H1 (cell line): ENCODE data around the gene STEAP2. TPM values are rescaled to one million over a fixed set of nuclear protein-coding genes. Genes with fewer than 3 reads are reported as not detected.

Experiments
- CTCF ChIA-PET: fragments of 300-600 bp; sonication (Branson Sonifier 250); formaldehyde crosslinking; loops from one replicate; lab custom pipeline; 2021; ENCODE audit not compliant: partially characterized antibody; lab: Charles Lee
- POLR2A ChIA-PET: fragments of 300-600 bp; sonication (Branson Sonifier 250); formaldehyde crosslinking; loops from one replicate; lab custom pipeline; 2021; ENCODE audit warnings: inconsistent platforms; ENCODE audit not compliant: partially characterized antibody; lab: Charles Lee
- DNase-seq, 2 experiments: peaks; one replicate each; pipeline versions ENCODE4 v3.0.0 to v3.0.0-alpha.2; 2010 to 2022; ENCODE audit warnings: low spot score in 2 of 2, low read depth in 1 of 2, mixed read lengths in 1 of 2
- FAIRE-seq: peaks from 2 replicates; lab custom pipeline; 2011; peaks lifted over from hg19 to GRCh38; lab: Jason Lieb, UNC
- H2AFZ ChIP-seq: 2 replicates; pipeline ENCODE4 v1.8.1; 2012; ENCODE audit warnings: low read length, inconsistent platforms
- H2AK5ac ChIP-seq: 2 replicates; pipeline ENCODE4 v1.6.1; 2013; ENCODE audit warnings: low read depth, low read length
- H2BK120ac ChIP-seq: replicated peaks from 2 replicates; pipeline ENCODE3; 2013; ENCODE audit warnings: low read depth, low read length, inconsistent platforms
- H2BK12ac ChIP-seq: 2 replicates; pipeline ENCODE4 v1.6.1; 2013; ENCODE audit warnings: low read depth, low read length
- H2BK15ac ChIP-seq: 2 replicates; pipeline ENCODE4 v1.6.1; 2013; ENCODE audit warnings: low read length
- H2BK20ac ChIP-seq: 2 replicates; pipeline ENCODE4 v1.6.1; 2013; ENCODE audit warnings: low read length
- H2BK5ac ChIP-seq: 2 replicates; pipeline ENCODE4 v1.6.1; 2013; ENCODE audit warnings: low read depth, low read length
- H3K14ac ChIP-seq: 2 replicates; pipeline ENCODE4 v1.6.1; 2013; ENCODE audit warnings: inconsistent platforms; ENCODE audit not compliant: insufficient read length
- H3K18ac ChIP-seq: 2 replicates; pipeline ENCODE4 v1.6.1; 2013; ENCODE audit warnings: low read length; ENCODE audit errors: extremely low read depth
- H3K23ac ChIP-seq: 2 replicates; pipeline ENCODE4 v1.6.1; 2013; ENCODE audit warnings: inconsistent platforms; ENCODE audit not compliant: insufficient read length
- H3K23me2 ChIP-seq: 2 replicates; pipeline ENCODE4 v1.6.1; 2013; ENCODE audit warnings: low read depth, low read length
- H3K27ac ChIP-seq: 2 replicates; pipeline ENCODE4 v1.6.1; 2011; ENCODE audit warnings: low read depth, low read length, inconsistent platforms
- H3K27me3 ChIP-seq, 4 experiments: replicated peaks in 1 of 4; 1 replicate in 1 of 4; 2 replicates in 3 of 4; pipeline versions ENCODE4 v1.6.1 to v1.8.1; 2011 to 2013; ENCODE audit warnings: low read length in 3 of 4, mild to moderate bottlenecking in 3 of 4, inconsistent platforms in 2 of 4, mixed read lengths in 2 of 4, moderate library complexity in 1 of 4; ENCODE audit not compliant: control insufficient read depth in 3 of 4, insufficient read depth in 3 of 4; ENCODE audit errors: extremely low read depth in 1 of 4
- H3K36me3 ChIP-seq, 4 experiments: 2 replicates each; pipeline versions ENCODE4 v1.6.1 to v1.8.1; 2011 to 2013; ENCODE audit warnings: mild to moderate bottlenecking in 4 of 4, low read length in 3 of 4, moderate library complexity in 2 of 4, control low read depth in 1 of 4, inconsistent platforms in 1 of 4; ENCODE audit not compliant: insufficient read depth in 4 of 4, control insufficient read depth in 2 of 4
- H3K4ac ChIP-seq: replicated peaks from 2 replicates; pipeline ENCODE3; 2013; ENCODE audit warnings: low read length, low read depth, mixed read lengths, inconsistent platforms; ENCODE audit not compliant: insufficient read length
- H3K4me1 ChIP-seq, 4 experiments: replicated peaks in 1 of 4; 1 replicate in 1 of 4; 2 replicates in 3 of 4; pipeline versions ENCODE4 v1.6.1 to v1.8.1; 2011 to 2013; ENCODE audit warnings: low read length in 3 of 4, inconsistent platforms in 2 of 4, mixed read lengths in 1 of 4; ENCODE audit not compliant: insufficient read depth in 4 of 4, control insufficient read depth in 3 of 4
- H3K4me2 ChIP-seq, 2 experiments: 2 replicates each; pipeline versions ENCODE4 v1.6.1 to v1.8.1; 2011 to 2013; ENCODE audit warnings: low read depth in 2 of 2, low read length in 2 of 2, control low read depth in 1 of 2, inconsistent platforms in 1 of 2, mild to moderate bottlenecking in 1 of 2; ENCODE audit not compliant: insufficient read depth in 1 of 2
- H3K4me3 ChIP-seq, 4 experiments: fragments of 200-600, 300-600 bp in 1 of 4; sonication (generic), shearing (Covaris generic), sonication (Bioruptor Twin) in 1 of 4; 2 replicates each; pipeline versions ENCODE4 v1.5.1 to v1.8.1; 2011 to 2016; ENCODE audit warnings: low read length in 4 of 4, low read depth in 3 of 4, control low read depth in 2 of 4, inconsistent platforms in 2 of 4, mild to moderate bottlenecking in 2 of 4, mixed read lengths in 1 of 4, moderate library complexity in 1 of 4; ENCODE audit not compliant: insufficient read depth in 2 of 4; ENCODE audit errors: extremely low read depth in 1 of 4
- H3K56ac ChIP-seq: replicated peaks from 2 replicates; pipeline ENCODE3; 2013; ENCODE audit warnings: low read depth, mild to moderate bottlenecking, mixed read lengths, low read length, inconsistent platforms; ENCODE audit not compliant: insufficient read length
- H3K79me1 ChIP-seq: 2 replicates; pipeline ENCODE4 v1.6.1; 2013; ENCODE audit warnings: low read depth, low read length, control low read depth
- H3K79me2 ChIP-seq, 2 experiments: 2 replicates each; pipeline versions ENCODE4 v1.6.1 to v1.8.1; 2012 to 2013; ENCODE audit warnings: low read length in 2 of 2, mild to moderate bottlenecking in 2 of 2, inconsistent platforms in 1 of 2; ENCODE audit not compliant: insufficient read depth in 2 of 2, control insufficient read depth in 1 of 2
- H3K9ac ChIP-seq, 4 experiments: replicated peaks in 1 of 4; 1 replicate in 1 of 4; 2 replicates in 3 of 4; pipeline versions ENCODE4 v1.6.1 to v1.8.1; 2011 to 2013; ENCODE audit warnings: low read depth in 3 of 4, low read length in 3 of 4, control low read depth in 2 of 4, mild to moderate bottlenecking in 2 of 4, moderate library complexity in 2 of 4, inconsistent platforms in 1 of 4; ENCODE audit errors: extremely low read depth in 1 of 4
- H3K9me3 ChIP-seq, 2 experiments: 2 replicates each; pipeline versions ENCODE4 v1.6.1 to v1.8.1; 2012 to 2013; ENCODE audit warnings: mild to moderate bottlenecking in 2 of 2, moderate library complexity in 2 of 2, control low read depth in 1 of 2, inconsistent platforms in 1 of 2, low read depth in 1 of 2, low read length in 1 of 2, mixed read lengths in 1 of 2; ENCODE audit not compliant: insufficient read depth in 2 of 2
- H4K20me1 ChIP-seq, 2 experiments: replicated peaks in 1 of 2; 2 replicates each; pipeline versions ENCODE3 to v1.8.1; 2011 to 2013; ENCODE audit warnings: inconsistent platforms in 2 of 2, low read length in 2 of 2, mild to moderate bottlenecking in 1 of 2; ENCODE audit not compliant: insufficient read depth in 2 of 2, control insufficient read depth in 1 of 2
- H4K5ac ChIP-seq: 2 replicates; pipeline ENCODE4 v1.6.1; 2013; ENCODE audit warnings: low read length, low read depth, mixed read lengths, inconsistent platforms; ENCODE audit not compliant: insufficient read length
- H4K8ac ChIP-seq: 2 replicates; pipeline ENCODE4 v1.8.0; 2013; ENCODE audit warnings: mild to moderate bottlenecking, moderate library complexity, low read length, inconsistent platforms; ENCODE audit not compliant: insufficient read depth; ENCODE audit errors: extremely low read depth
- H4K91ac ChIP-seq: replicated peaks from 2 replicates; pipeline ENCODE3; 2013; ENCODE audit warnings: low read length, mixed read lengths, inconsistent platforms; ENCODE audit not compliant: insufficient read length
- CHD1 ChIP-seq: IDR thresholded peaks from 2 replicates; pipeline ENCODE4 v1.6.1; 2012; ENCODE audit warnings: low read depth, low read length, improper control_type of control experiment
- HDAC2 ChIP-seq, 2 experiments: fragments of 300-600 bp in 1 of 2; sonication (generic) in 1 of 2; IDR thresholded peaks; 2 replicates each; pipeline ENCODE4 v1.6.1; 2011 to 2012; ENCODE audit warnings: low read depth in 2 of 2, low read length in 2 of 2, mild to moderate bottlenecking in 2 of 2, moderate library complexity in 2 of 2, borderline replicate concordance in 1 of 2, inconsistent platforms in 1 of 2
- NANOG ChIP-seq: IDR thresholded peaks from 2 replicates; pipeline ENCODE4 v1.6.1; 2011; ENCODE audit warnings: low read length, low read depth, mild to moderate bottlenecking, inconsistent platforms; ENCODE audit not compliant: insufficient read depth, poor library complexity, severe bottlenecking
- POLR2AphosphoS5 ChIP-seq: IDR thresholded peaks from 2 replicates; pipeline ENCODE4 v1.6.1; 2011; ENCODE audit warnings: low read depth, low read length
- POU5F1 ChIP-seq: IDR thresholded peaks from 2 replicates; pipeline ENCODE4 v1.6.1; 2011; ENCODE audit warnings: low read depth, mild to moderate bottlenecking, low read length, moderate library complexity
- RNF2 ChIP-seq: fragments of 200-900, 300-1000 bp; sonication (generic); IDR thresholded peaks from 2 replicates; pipeline ENCODE4 v1.7.1; 2016; ENCODE audit warnings: borderline replicate concordance, low read depth, mild to moderate bottlenecking, antibody characterized with exemption, low read length; ENCODE audit not compliant: poor library complexity, severe bottlenecking; ENCODE audit errors: missing control alignments
- SIN3A ChIP-seq, 2 experiments: IDR thresholded peaks in 1 of 2; conservative IDR thresholded peaks in 1 of 2; 2 replicates each; pipeline ENCODE4 v1.6.1; 2011 to 2012; ENCODE audit warnings: low read length in 2 of 2, improper control_type of control experiment in 1 of 2, low read depth in 1 of 2, mild to moderate bottlenecking in 1 of 2
- SRF ChIP-seq: IDR thresholded peaks from 2 replicates; pipeline ENCODE4 v1.6.1; 2011; ENCODE audit warnings: mild to moderate bottlenecking, low read depth, low read length, moderate library complexity
- TEAD4 ChIP-seq: IDR thresholded peaks from 2 replicates; pipeline ENCODE4 v1.6.1; 2012; ENCODE audit warnings: low read depth, low read length, inconsistent platforms, mixed read lengths
- YY1 ChIP-seq: IDR thresholded peaks from 2 replicates; pipeline ENCODE4 v1.6.1; 2011; ENCODE audit warnings: low read depth, mild to moderate bottlenecking, low read length
- WGBS, 2 experiments: shearing (Covaris generic) in 1 of 2; methylation state at CpG; one replicate each; pipeline versions ENCODE4 v1.1.6 to v1.1.7; 2013 to 2015; ENCODE audit warnings: low lambda C conversion rate in 2 of 2, mixed read lengths in 2 of 2, inconsistent platforms in 1 of 2, low coverage in 1 of 2, missing lambda C conversion rate in 1 of 2; ENCODE audit not compliant: insufficient replicate concordance in 2 of 2, insufficient coverage in 1 of 2, insufficient read length in 1 of 2; ENCODE audit errors: extremely low coverage in 1 of 2, missing lambda C conversion rate in 1 of 2; 5-methylcytosine and 5-hydroxymethylcytosine counted together
- polyA plus RNA-seq, 7 experiments: library from polyadenylated mRNA; depleted of rRNA in 3 of 7; stranded (reverse) in 5 of 7; unstranded in 2 of 7; fragments of >200 nt in 5 of 7; fragments of 200-250 nt in 2 of 7; gene quantifications; 1 replicate in 5 of 7; 2 replicates in 1 of 7; 4 replicates in 1 of 7; pipeline versions ENCODE4 v1.2.1 to v1.2.3, GENCODE V29; 2011 to 2013; ENCODE audit warnings: missing spikeins in 2 of 7, mixed read lengths in 2 of 7
- total RNA-seq: library from RNA; stranded (reverse); fragmentation: NEBNext Ultra II Directional; extraction: Animal tissue kit (Norgen Biotek cat#: 25700); gene quantifications from 2 replicates; pipeline ENCODE4 v1.2.1, GENCODE V29; 2021
- TF ChIP-seq, protein P1 (sequence below): IDR thresholded peaks from 2 replicates; pipeline ENCODE4 v1.6.1; 2011; ENCODE audit warnings: low read depth, mild to moderate bottlenecking, low read length; ENCODE audit not compliant: insufficient read depth

Gene STEAP2
- total and polyA plus RNA-seq, 2 of the 8 experiments (the other 6 are each of a cell fraction or from before 2014, with no cell fraction given), result 13.4 to 18.4 TPM

GRCh38 chr7:90246171-90246570 is 34.6 kb downstream of the STEAP2 start:
- H3K4ac ChIP-seq, result no peak overlapping the region
- no peak overlapping the region for H4K5ac ChIP-seq
- no peak overlapping the region for H3K9ac ChIP-seq
- no peak overlapping the region for H2BK12ac ChIP-seq
- CTCF ChIA-PET, result interaction anchor here (0.6 to 2.0 kb wide), 11 partner anchors 14 to 468 kb away, joined by 3 to 9 read pairs (median 5); partner anchors contain the start of gene STEAP2
- peaks cover 8% of the 10 kb centered on the region for H3K23me2 ChIP-seq
- H2BK5ac ChIP-seq, result no peak overlapping the region
- no peak overlapping the region for H4K91ac ChIP-seq
- peak overlapping the region; percentile 67 to 85 (median 84) for H3K4me3 ChIP-seq
- no peaks in the 10 kb centered on the region for H3K36me3 ChIP-seq
- H3K4me1 ChIP-seq, result peaks cover 0 to 6% (median 3%) of the 10 kb centered on the region in 4 experiments; a peak in 5 of 7 replicates
- peak overlapping the region; percentile 68 to 87 for H3K4me2 ChIP-seq
- H3K18ac ChIP-seq, result no peak overlapping the region
- no peak overlapping the region for H2AK5ac ChIP-seq
- POLR2A ChIA-PET, result interaction anchor here (0.6 to 4.1 kb wide), 7 partner anchors 8 to 158 kb away, joined by 3 to 28 read pairs (median 3); partner anchors contain the start of gene STEAP1
- H3K27me3 ChIP-seq, result peaks cover 0 to 6% (median 2%) of the 10 kb centered on the region in 4 experiments; a peak in 3 of 7 replicates
- no peaks in the 10 kb centered on the region for H3K9me3 ChIP-seq
- no peaks in the 10 kb centered on the region for H3K79me1 ChIP-seq
- no peak overlapping the region for H2BK15ac ChIP-seq
- WGBS, 2 experiments, result 4% methylated on average over 9 of the region's 9 CpGs; no CpG with 5 or more reads in 1 of the 2 experiments
- H2BK20ac ChIP-seq, result no peak overlapping the region
- DNase-seq, result peak in 1 of 2 experiments; percentile 54
- H3K79me2 ChIP-seq, result no peaks in the 10 kb centered on the region
- H4K20me1 ChIP-seq, result no peaks in the 10 kb centered on the region
- no peak overlapping the region for H2BK120ac ChIP-seq
- no peak overlapping the region for H3K56ac ChIP-seq
- peak; percentile 36 for FAIRE-seq
- H4K8ac ChIP-seq, result no peak overlapping the region
- H2AFZ ChIP-seq, result no peak overlapping the region
- H3K14ac ChIP-seq, result no peak overlapping the region
- no peak overlapping the region for H3K27ac ChIP-seq
- no peak overlapping the region for H3K23ac ChIP-seq
- TF ChIP-seq TEAD4 (peak; percentile 60; the same call in 1 of the 2 replicates), POU5F1 (no peak), SIN3A (conservative IDR thresholded peaks at IDR 0.05 in 1 of 2, IDR thresholded peaks at IDR 0.05 in 1 of 2; ENCODE audit: low read depth in 1 of 2, low read length in 2 of 2) (peak in 1 of 2 experiments; percentile 51; a peak in 1 of 4 replicates), CHD1 (no peak), RNF2 (no peak), NANOG (peak; percentile 62), HDAC2 (IDR thresholded peaks at IDR 0.05; ENCODE audit: borderline replicate concordance in 1 of 2, low read depth in 2 of 2, low read length in 2 of 2) (peak in 1 of 2 experiments; percentile 31; a peak in 1 of 4 replicates), YY1 (no peak), POLR2AphosphoS5 (no peak), SRF (no peak)
- TF ChIP-seq, protein P1, sequence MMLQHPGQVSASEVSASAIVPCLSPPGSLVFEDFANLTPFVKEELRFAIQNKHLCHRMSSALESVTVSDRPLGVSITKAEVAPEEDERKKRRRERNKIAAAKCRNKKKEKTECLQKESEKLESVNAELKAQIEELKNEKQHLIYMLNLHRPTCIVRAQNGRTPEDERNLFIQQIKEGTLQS, result no peak
